Lower leg skin (tissue), 3 donors: Measurements from ENCODE around the gene OR6C70.

Experiments used
- CTCF ChIP-seq, 3 donors: fragments of 450-650 bp; IDR thresholded peaks; one replicate each; pipeline ENCODE4 v1.5.1; 2016; ENCODE audit warnings: antibody characterized with exemption in 3 of 3, mild to moderate bottlenecking in 3 of 3, moderate library complexity in 2 of 3
- POLR2A ChIP-seq, 2 donors: fragments of 450-650 bp; IDR thresholded peaks; one replicate each; pipeline ENCODE4 v1.6.1; 2016 to 2017; ENCODE audit warnings: antibody characterized with exemption in 2 of 2, mild to moderate bottlenecking in 1 of 2, moderate library complexity in 1 of 2

- no peak for TF ChIP-seq CTCF (IDR thresholded peaks at IDR 0.05)
- no peak for TF ChIP-seq POLR2A (IDR thresholded peaks at IDR 0.05)
These were observed 29.3 kb upstream of the OR6C70 start for GRCh38 chr12:55499231-55499630.
